HG03432 (cell line): ENCODE data around the gene RPLP1.

Experiments
- ATAC-seq: cut with Tn5 transposase; IDR thresholded peaks from one replicate; pipeline ENCODE4 v1.9.1; 2021; ENCODE audit warnings: mild to moderate bottlenecking, moderate library complexity; ENCODE audit not compliant: unreplicated experiment

Gene RPLP1

GRCh38 chr15:69452692-69453521 is at the start of gene RPLP1:
TSS of gene RPLP1 (plus strand) at chr15:69452818. CDS start at chr15:69452949, 131 bp downstream.
- ATAC-seq = peak; percentile 84

- ATAC-seq = no peak
Measured at GRCh38 chr15:69403594-69403993, 49.0 kb upstream of the RPLP1 start.

GRCh38 chr15:69405110-69405509 is 47.5 kb upstream of the RPLP1 start:
- ATAC-seq = no peak

GRCh38 chr15:69407719-69408400 is 44.8 kb upstream of the RPLP1 start:
- no peak for ATAC-seq

GRCh38 chr15:69408841-69409240 is 43.8 kb upstream of the RPLP1 start:
- ATAC-seq = no peak

GRCh38 chr15:69410248-69410874 is 42.3 kb upstream of the RPLP1 start:
- no peak for ATAC-seq

- ATAC-seq = no peak
Measured at GRCh38 chr15:69412274-69412673, 40.3 kb upstream of the RPLP1 start.

- no peak for ATAC-seq
Measured at GRCh38 chr15:69412701-69413100, 39.9 kb upstream of the RPLP1 start.

- ATAC-seq = peak; percentile 95
Measured at GRCh38 chr15:69413822-69414700, 38.6 kb upstream of the RPLP1 start, which contains the start of gene KIF23. TSS of gene KIF23 (plus strand) at chr15:69414349. CDS start at chr15:69414466, 117 bp downstream.

GRCh38 chr15:69414701-69415167 is 37.9 kb upstream of the RPLP1 start:
- peak; percentile 31 for ATAC-seq

GRCh38 chr15:69415381-69415780 is 37.2 kb upstream of the RPLP1 start:
- no peak for ATAC-seq

GRCh38 chr15:69417581-69417980 is 35.0 kb upstream of the RPLP1 start:
- ATAC-seq = no peak

- no peak for ATAC-seq
Measured at GRCh38 chr15:69421498-69421897, 31.1 kb upstream of the RPLP1 start.

GRCh38 chr15:69422336-69422895 is 30.2 kb upstream of the RPLP1 start:
- ATAC-seq = no peak

- no peak for ATAC-seq
Measured at GRCh38 chr15:69424001-69424400, 28.6 kb upstream of the RPLP1 start.

- ATAC-seq = no peak
Measured at GRCh38 chr15:69424748-69425413, 27.7 kb upstream of the RPLP1 start.

- no peak for ATAC-seq
Measured at GRCh38 chr15:69433831-69434230, 18.8 kb upstream of the RPLP1 start.

- ATAC-seq = no peak
Measured at GRCh38 chr15:69434238-69434637, 18.4 kb upstream of the RPLP1 start.

GRCh38 chr15:69434679-69435078 is 17.9 kb upstream of the RPLP1 start:
- no peak for ATAC-seq

- ATAC-seq = no peak
Measured at GRCh38 chr15:69435985-69436384, 16.6 kb upstream of the RPLP1 start.
